GM21723 (cell line): ENCODE data around the gene ADAD2.

Experiments
- ATAC-seq: cut with Tn5 transposase; IDR thresholded peaks from one replicate; pipeline ENCODE4 v1.9.1; 2021; ENCODE audit warnings: mild to moderate bottlenecking, moderate library complexity; ENCODE audit not compliant: unreplicated experiment

The ADAD2 gene

DNA sequence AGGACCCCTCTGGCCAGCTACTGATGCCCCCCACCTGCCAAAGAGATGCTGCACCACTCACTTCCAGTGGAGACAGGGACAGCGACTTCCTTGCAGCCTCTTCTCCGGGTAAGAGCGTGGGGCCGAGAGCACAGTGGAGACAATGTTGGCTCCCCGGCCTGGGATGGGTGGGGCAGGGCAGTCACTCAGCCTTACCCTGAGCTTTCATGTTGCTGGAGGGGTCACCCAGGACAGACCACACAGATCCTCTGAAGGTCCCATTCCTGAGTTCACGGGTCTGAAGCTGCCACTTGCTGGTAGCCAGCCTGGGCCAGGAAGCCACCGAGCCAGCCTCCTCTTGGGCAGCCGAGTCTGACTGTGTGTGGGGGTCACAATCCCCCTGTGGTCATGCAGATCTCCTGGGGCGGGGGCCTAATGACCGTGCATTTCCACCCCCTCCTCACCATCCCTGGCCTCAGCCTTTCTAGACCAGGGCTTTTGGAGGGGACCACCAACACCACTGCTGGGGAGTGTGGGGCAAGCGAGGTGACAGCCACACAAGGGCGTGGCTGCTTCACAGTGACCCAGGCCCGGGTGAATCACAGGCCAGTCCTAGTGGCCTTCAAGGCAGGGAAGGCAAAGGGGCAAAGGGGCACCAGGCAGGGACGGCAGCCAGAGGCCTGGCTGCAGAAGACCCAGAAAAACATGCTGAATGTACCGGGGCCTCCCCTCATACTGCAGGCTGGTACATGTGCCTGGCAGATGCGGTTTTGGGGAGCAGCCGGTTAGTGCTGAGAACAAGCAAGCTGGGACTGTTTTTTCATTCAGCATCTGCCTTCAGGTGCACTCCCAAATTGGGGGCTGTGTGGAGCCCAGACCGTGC, 14.5 kb upstream of the ADAD2 start:
- no peak for ATAC-seq

DNA sequence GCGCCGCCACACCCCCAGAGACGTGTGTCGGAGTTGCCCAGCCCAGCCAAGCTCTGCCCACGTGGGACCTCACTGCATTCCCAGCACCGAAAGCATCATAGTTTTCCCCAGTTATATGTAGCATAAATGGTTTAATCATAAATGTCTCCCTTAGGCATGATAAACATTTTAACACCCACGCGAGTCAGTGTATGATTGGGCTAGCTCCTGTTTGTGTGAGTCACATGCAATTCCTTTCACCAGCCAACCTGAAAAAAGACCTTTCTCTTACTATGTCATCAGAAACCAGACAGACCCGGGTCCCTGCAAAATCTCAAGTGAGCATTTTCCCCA, 13.2 kb upstream of the ADAD2 start:
- no peak for ATAC-seq

DNA sequence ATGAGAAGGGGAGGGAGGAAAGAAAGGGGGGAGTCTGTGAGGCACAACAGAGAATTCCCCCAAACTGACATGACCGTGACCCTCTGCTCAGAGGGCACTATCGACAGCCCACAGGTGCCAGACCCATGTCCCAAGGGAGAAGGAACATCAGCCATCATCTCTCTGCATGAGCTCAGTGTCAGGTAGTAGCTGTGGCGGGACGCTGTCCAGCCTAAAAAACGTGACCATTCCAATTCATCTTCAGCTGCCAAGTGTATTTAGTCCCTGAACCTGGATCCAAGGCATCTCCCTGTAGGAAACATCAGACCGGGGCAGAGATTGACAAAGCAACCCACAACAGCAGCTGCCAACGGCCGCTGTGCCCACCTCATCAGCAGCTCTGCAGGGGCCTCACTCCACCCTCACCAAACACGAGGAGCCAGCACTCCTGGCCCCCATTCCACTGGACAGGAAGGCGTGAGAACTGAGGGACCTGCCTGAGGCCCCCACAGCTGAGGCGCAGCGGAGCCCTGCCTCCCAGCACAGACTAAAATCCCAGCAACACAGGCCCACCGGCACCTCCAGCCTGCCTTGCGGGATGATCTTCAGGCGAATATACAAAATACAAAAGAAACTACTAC, 12.7 kb upstream of the ADAD2 start:
- ATAC-seq, result no peak

DNA sequence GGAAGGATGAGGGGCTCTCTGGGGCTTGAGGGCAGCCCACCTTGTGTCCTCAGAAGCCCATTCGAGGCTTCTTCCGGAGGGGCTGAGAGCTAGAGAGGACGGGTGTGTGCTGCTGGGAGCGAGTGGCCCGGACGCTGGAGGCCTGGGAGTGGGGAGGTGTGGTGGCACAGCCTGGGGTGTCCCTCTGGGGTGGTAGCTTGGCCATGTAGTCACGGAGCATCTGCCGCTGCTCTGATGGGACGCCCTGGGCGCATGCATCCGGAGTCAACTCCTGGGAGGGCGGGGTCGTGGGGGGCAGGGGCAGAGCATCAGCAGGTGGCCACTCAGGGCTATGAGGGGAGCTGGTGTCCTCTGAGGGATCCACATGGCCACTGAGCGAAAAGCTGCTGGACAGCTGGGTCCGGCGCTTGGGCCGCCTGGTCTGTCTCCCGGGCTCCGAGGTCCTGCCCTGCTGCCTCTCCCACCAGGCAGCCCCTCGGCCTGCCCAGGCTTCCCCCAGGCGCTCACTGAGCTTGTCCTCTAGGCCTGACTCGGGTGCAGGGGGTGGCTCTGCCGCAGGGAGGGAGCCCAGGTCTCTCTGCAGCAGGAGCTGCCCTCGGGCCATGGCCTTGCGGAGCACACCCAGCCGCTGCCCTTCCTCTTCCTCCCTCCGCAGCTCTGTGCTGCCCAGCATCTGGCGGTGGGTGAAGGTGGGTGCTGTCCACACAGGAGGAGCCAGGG, 11.9 kb upstream of the ADAD2 start:
- ATAC-seq, result no peak

DNA sequence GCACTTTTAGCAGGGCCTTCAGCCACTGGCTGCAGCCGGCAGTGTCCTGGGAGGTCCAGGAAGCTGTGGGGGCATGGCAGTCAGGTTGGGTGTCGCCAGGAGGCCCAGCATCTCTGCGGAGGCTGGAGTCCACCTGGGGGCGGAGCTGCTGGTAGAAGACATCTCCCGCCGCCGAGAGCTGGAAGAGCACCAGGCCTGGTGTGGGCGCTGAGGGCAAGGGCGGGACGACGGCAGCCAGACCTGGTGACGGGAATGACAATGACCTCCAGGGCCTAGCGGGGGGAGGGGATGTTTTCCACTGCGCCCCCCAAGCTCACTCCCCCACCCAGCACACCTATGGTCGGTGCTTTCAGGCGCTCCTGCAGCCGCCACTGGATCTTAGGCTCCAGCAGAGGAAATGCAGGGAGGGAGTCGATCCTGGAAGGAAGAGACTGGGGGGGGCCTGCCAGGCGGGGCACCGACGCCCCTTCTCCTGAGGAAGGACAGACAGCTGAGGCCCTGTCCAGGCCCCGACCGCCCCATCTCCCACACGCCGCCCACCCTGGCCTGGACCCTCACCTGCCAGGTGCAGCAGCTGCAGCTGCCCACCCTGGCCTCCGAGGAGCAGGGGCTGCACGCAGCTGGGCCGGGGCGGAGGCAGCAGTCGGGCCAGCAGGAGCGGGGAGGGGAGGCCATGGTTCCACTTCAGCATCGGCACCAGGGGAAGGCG, 11.2 kb upstream of the ADAD2 start:
- no peak for ATAC-seq

DNA sequence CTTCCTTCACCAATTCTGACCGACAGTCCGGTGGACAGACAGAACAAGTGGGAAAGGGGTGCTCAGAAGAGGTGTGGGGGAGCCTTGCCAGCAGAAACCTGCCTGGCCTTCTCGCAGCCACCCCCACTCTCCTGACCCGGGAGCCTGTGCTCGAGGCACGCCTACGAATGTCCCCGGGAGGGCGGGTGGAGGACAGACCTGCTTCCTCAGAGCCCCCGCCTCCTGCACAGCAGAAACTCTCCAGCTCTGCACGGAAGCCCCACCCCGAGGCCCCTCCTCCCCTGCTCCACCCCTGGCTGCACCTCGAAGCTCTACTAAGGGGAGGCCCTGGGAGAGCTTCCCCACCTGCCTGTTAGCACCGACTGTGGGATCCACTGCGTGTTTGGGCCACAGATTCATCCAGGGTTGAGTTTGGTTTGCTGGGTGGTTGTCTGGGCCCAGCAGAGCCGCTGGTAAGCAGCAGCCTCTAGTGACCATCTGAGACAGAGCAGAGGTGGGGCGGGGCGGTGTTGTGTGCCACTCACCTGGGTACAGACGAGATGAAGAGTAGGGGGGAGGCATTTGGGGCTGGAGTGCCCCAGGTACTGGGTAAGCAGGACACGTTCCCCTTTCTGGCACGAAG, 10.3 kb upstream of the ADAD2 start:
- ATAC-seq, result no peak

DNA sequence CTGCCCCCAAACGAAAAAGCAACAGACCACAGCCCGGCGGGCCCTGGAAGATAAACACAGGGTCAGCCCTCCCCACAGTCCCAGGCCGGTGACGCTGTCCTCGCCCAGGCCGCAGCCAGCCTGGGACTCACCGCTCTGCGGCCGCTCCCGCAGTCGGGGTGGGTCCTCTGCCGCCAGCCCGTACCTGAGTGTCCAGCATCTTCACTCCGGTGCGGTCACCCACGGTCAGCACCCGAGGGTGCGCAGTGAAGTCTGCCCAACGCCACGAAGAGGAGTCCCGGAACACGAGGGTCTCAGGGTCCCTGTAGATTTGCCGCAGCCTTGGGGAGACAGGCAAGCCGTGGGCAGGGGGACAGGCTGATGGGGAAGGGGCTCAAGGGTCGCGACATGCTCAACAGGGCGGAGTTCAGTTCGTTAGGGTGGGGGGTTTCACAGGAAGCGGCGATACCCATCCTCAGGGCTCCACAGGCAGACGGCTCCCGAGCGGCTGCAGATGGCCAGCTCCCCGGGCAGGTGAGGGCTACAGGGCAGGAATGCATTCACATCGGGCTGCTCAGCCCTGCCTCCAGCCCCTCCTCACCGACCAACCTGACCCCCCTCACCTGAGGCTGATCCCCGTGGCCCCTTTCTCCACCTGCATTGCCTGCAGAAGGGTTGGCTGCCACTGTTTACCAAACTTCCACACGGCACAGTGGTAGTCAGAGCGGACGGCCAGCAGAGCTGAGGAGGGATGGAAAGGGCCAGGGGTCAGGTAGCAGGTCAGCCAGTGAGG, 9.6 kb upstream of the ADAD2 start:
- no peak for ATAC-seq

DNA sequence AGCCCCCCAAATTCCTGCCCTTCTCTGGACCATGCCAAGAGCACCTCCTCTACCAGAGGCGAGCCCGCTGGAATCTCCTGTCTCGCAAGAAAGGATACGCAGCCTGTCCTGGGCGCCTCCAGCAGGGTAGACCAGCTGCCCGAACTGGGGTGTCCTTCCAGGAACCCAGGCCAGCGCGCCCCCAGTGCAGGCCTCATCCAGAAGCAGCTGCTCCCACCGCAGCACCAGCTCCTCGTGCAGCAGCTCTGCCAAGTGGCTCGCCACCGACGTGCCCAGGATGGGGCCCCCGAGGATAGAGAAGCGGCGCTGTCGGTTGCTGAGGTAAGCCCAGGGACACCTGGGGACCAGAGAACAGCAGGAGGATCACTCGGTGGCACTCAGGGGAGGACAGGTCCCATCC, 8.9 kb upstream of the ADAD2 start:
- ATAC-seq, result no peak

DNA sequence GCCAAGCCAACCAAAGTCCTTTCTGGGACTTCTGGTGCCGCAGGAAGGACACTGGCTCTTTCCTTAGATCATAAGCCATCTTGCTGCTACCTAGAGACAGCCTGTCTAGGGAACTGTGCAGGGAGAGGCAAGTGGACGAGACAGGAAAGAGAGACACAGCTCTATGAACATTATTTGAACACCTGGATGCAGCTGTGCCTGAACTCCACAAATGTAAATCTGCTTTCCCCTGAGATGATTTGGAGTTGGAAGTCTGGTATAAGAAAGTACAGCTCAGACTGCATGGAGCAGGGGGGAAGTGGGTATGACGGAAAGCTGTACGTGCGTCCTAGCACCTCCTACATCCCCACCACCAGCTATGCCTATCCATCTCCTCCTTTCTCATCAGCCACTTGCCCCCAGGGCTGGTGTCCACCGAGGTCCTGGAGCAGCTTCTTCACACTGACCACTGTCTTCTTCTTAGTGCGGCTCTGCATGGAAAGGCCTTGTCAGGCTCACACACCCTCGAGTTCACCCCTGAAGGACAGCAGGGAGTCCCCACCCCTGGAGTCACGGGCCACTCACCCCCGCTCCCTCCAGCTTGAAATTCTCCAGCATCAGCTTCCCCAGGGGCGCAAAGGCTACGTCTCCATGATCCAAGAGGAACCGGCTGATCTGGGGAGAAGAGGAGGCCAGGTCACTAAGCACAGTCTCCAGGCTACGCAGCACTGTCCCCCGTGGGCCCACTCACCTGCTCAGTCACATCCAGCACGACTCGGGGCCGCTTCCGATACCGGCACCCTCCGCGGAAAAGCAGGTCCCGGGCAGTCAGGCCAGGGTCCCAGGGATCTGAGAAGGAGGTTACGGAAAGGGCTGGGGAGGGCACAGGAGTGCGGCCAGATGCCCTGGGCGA, 8.0 kb upstream of the ADAD2 start:
- ATAC-seq, result no peak

DNA sequence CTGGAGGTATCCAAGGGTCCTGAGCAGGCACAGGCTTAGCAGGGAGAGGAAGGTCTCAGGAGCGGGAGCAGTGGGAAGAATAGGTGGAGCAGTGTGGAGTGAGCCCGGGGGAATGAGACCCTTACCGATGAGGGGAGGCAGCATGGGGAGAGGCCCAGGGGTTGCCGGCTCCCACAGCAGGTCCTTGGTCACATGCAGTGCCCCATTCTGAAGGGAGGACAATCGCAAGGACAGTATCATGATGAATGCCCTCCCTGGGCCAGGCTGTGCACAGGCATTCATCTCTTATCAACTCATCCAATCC, 7.4 kb upstream of the ADAD2 start:
- no peak for ATAC-seq

DNA sequence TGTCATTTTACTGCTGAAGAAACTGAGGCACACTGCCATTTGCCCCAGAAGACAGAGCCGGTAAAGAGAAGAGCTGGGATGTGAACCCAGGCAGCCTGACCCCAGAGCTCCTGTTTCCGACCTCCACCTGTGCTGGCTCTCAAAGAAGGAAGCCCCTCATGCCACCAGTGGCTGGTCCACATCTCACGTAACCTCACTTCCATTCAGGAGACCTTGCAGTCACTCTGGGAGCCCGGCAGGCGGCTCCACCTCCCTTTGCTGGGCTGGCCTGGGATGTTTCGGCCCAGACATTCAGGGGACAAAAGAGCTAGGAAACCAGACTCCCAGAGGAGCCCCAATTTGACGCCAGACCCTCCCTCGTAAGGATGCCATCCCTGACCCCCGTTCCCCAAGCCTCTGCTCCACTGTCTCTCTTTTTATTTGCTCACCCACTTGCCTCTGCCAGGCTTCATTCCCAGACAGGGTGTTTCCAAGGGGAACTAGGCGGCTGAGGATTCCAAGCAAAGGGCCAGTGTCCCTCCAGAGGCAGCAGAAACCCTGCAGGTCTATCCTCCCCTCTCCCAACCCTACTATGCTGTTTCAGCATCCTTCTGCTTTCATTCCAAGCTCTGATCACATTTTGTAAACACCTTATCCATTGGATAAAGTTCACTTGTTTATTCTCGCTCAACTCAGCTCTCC, 6.9 kb upstream of the ADAD2 start:
- no peak for ATAC-seq

DNA sequence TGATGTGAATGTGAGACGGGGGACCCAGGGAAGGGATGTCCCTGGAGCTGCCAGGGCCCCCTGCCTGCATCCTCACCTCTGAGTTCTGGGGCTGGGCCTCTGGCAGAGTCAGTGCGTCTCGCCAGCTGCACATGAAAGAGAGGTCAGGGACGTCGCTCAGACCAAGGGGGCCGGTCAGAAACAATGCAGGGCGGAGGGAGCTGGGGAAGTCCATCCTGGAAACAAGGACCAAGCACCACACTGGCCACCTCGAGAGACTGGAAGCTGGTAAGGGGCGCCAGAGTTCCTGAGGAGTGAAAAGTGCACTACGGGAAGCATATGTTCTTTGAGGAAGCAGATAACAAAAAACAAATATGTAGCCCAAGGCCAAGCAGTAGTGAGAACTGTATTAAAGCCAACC, 6.2 kb upstream of the ADAD2 start:
- no peak for ATAC-seq

DNA sequence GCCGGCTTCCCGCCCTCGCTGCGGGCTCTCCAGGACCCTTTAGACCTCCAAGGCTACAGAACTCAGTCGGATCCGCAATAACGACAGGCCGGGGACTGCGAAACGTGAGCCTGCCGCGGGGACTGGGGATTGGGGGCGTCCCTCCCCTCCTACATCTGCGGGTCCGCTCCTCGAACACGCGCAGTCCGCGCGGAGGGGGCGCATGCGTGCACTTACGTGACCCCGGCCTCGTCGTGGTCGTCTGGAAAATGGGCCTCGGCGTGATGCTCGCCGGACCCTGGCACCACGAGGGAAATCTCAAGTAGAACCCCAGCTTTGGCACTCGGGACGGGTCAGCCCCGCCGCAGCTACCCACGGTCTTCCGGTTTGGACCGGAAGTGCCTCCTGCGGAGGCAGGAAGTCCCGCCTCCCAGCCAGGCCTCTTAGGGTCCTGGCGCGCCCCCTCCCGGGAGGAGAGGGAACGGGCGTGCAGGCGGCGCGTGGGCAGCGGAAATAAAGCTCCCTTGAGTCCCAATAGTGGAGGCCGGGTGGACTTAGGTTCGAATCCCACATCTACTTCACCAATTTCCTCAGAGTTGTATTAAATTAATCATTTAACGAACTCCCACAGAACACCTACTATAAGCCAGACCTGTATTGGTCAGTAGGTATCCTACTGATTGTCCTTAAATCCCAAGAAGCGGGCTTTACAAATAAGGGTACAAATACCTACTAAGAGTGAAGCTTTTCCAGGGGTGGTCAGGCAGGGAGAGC, 4.1 kb upstream of the ADAD2 start, which contains the start of gene TAF1C:
TAF1C (minus strand) TSS at position 373 of the 753 bp plus-strand sequence. CDS start 2,069 bp downstream, outside the sequence.
- peak; percentile 93 for ATAC-seq

DNA sequence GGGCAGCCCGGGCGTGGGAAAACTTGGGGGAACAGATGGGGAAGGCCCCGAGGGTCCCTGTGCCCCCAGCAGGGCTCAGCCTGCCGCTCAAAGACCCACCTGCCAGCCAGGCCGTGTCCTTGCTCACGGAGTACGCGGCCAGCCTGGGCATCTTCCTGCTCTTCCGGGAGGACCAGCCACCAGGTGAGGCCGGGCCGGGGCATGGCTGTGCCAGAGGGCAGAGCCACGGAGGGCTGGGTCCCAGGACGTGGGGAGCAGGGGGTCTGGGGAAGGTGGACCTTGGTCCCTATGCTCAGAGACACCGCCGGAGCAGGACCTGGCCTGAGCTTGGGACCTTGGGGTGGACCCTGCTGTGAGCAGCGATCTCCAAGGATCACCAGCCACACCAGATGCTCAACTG, 509 bp downstream of the ADAD2 start:
- no peak for ATAC-seq

DNA sequence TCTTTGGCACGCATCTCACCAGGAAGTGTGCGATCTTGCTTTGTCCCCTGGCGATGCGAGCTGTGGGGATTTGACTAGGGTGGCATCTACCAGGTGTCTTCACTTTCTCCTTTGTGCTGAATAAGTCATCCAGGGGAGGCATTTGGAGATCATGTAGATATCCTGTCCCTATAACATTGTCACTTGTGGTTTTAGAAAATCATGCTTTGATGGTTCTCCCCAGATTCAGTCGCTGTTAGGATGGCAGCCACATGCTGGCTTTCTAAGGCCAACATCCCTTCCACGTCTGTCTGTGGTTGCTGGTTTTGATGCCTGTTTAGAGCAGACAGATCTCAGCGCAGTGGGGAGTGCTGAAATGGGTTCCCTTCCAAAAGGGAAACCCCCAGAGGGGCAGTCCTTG, 2.5 kb downstream of the ADAD2 start:
- no peak for ATAC-seq

DNA sequence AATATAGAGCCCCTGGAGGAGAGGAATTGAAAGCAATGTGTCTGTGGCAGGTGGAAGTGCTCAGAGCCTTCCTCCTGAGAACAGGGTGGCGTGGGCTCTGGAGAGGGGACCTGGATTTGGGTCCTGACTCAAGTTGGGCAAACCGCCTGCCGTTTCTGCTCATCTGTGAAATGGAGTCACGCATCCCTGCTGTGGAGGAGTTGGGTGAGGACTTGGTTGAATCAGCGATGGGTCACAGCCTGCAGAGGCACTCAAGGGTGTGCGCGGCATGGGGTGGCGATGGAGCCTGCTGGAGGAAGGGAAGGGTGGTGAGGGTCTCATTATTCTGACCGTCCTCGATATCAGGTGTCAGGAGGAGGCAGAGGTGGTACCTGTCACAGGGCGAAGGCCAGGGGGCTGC, 3.1 kb downstream of the ADAD2 start:
- ATAC-seq, result no peak

DNA sequence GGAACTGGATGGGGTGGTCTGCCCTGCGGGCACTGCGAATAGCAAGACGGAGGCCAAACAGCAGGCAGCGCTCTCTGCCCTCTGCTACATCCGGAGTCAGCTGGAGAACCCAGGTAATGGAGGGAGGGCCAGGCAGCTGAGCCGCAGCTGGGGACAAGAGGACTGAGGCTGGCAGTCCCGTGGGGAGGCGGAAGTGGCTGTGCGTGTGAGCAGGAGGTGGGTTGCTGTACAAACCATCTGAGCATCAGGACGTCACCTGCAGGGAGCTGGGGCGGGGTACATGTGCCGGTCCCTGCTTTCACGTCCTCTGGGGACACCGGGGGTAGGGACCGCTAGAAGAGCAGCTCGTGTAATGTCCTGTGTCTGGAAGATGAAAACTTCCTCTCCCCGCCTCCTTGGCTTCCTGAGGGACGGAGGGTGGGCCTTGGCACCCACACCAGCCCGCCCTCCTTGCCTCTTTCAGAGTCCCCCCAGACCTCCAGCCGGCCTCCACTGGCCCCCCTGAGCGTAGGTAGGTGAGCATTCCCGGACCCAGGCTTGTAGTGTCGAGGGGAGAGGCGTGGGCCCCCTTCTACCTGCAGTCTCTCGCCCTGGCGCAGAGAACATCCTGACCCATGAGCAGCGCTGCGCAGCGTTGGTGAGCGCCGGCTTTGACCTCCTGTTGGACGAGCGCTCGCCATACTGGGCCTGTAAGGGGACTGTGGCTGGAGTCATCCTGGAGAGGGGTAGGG, 3.7 kb downstream of the ADAD2 start:
- ATAC-seq, result no peak
